ENCODE data around the gene ELOVL6.

Gene ELOVL6

DNA sequence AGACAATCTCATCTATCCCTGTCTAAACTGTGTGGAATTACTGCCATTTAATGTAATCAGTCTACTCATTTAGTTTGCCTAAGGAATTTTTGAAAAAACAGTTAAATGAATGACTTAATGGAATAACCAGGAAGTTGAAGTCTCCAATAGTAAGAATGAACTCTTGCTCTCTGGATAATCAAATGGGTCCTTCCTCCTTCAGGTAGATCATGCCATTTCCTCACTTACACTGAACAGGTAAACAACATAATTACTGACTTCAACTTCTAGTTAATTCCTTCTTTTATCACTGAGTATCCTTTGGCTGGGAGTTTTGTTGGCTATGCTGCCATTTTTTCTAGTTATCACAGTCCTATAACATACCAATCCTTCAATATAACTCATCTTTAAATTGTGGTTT, 56.0 kb downstream of the ELOVL6 start:
- Histone ChIP-seq H3K4me1 (ENCODE audit: control insufficient read depth, insufficient read depth, low read length) (peaks cover 3% of the 10 kb centered on the region), H3K36me3 (ENCODE audit: control insufficient read depth, insufficient read depth, low read length) (no peaks in the 10 kb centered on the region), H3K27ac (ENCODE audit: insufficient read depth, low read depth, low read length, poor library complexity, severe bottlenecking) (no peak overlapping the region)

DNA sequence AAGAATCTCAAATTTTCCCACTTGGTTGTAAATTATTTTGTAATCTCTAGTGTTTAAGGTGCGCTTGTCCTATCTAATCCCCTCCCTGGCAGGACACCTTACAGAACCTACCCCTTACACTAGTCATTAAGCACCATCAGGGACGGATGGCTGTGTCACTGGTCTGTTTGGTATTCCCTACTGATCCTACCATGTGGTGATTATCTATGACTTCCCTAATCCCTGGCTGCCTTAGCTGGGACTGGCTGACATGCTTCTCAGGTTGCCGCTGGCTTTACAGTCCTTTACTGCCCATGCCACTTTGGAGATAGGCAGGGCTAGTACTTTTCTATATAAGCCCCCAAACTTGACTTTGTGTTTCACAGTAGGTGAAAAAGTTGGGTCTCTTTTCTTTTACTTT, 58.6 kb downstream of the ELOVL6 start:
- Histone ChIP-seq H3K4me1 (ENCODE audit: control insufficient read depth, insufficient read depth, low read length) (peaks cover 3% of the 10 kb centered on the region), H3K27me3 (ENCODE audit: control insufficient read depth, insufficient read depth, low read length, poor library complexity, severe bottlenecking) (no peaks in the 10 kb centered on the region), H3K9me3 (ENCODE audit: control insufficient read depth, low read length) (no peaks in the 10 kb centered on the region), H3K27ac (ENCODE audit: insufficient read depth, low read depth, low read length, poor library complexity, severe bottlenecking) (no peak overlapping the region), H3K4me3 (ENCODE audit: insufficient read depth, low read depth, low read length) (no peak overlapping the region), H3K36me3 (ENCODE audit: control insufficient read depth, insufficient read depth, low read length) (no peaks in the 10 kb centered on the region)
- WGBS, 2 experiments, result 85 to 87% methylated on average over 3 of the region's 3 CpGs

More for the DNA sequence above, 56.0 kb downstream of the ELOVL6 start:
- Histone ChIP-seq H3K27me3 (ENCODE audit: control insufficient read depth, insufficient read depth, low read length, poor library complexity, severe bottlenecking) (no peaks in the 10 kb centered on the region), H3K9me3 (ENCODE audit: control insufficient read depth, low read length) (peaks cover 2% of the 10 kb centered on the region), H3K4me3 (ENCODE audit: insufficient read depth, low read depth, low read length) (no peak overlapping the region)

GRCh38 chr4:110139111-110139510, 59.3 kb downstream of the ELOVL6 start:
- Histone ChIP-seq H3K9me3 (ENCODE audit: control insufficient read depth, low read length) (no peaks in the 10 kb centered on the region), H3K36me3 (ENCODE audit: control insufficient read depth, insufficient read depth, low read length) (no peaks in the 10 kb centered on the region), H3K27me3 (ENCODE audit: control insufficient read depth, insufficient read depth, low read length, poor library complexity, severe bottlenecking) (no peaks in the 10 kb centered on the region), H3K4me1 (ENCODE audit: control insufficient read depth, insufficient read depth, low read length) (peaks cover 3% of the 10 kb centered on the region), H3K27ac (ENCODE audit: insufficient read depth, low read depth, low read length, poor library complexity, severe bottlenecking) (no peak overlapping the region), H3K4me3 (ENCODE audit: insufficient read depth, low read depth, low read length) (no peak overlapping the region)
- WGBS, 2 experiments, result 86 to 94% methylated on average over 1 to 2 of the region's 3 CpGs

- Histone ChIP-seq H3K36me3 (ENCODE audit: control insufficient read depth, insufficient read depth, low read length) (no peaks in the 10 kb centered on the region), H3K4me1 (ENCODE audit: control insufficient read depth, insufficient read depth, low read length) (peaks cover 3% of the 10 kb centered on the region), H3K4me3 (ENCODE audit: insufficient read depth, low read depth, low read length) (no peak overlapping the region), H3K9me3 (ENCODE audit: control insufficient read depth, low read length) (no peaks in the 10 kb centered on the region), H3K27ac (ENCODE audit: insufficient read depth, low read depth, low read length, poor library complexity, severe bottlenecking) (no peak overlapping the region), H3K27me3 (ENCODE audit: control insufficient read depth, insufficient read depth, low read length, poor library complexity, severe bottlenecking) (no peaks in the 10 kb centered on the region)
- WGBS, 2 experiments, result 80 to 100% methylated on average over 1 of the region's 1 CpG
Observed at GRCh38 chr4:110138551-110138950, 59.9 kb downstream of the ELOVL6 start.

DNA sequence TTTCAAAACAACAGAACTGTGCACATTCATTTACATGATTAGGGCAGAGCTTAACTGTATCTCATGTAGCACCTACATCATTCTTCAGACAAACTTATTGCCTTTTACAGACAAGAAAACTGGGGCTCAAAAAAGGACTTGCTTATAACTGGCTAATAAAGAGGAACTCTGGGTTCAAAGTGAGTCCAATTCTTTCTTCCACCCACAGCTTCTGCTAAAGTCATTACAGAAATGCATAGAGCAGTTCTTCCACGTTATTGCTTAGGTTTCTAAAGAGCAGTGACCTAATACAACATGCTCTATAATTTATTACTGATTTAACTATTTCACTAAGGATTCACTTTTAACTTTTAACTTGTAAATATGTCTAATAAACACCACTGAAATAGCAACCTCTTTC, 60.6 kb downstream of the ELOVL6 start:
- Histone ChIP-seq H3K27me3 (ENCODE audit: control insufficient read depth, insufficient read depth, low read length, poor library complexity, severe bottlenecking) (no peaks in the 10 kb centered on the region), H3K27ac (ENCODE audit: insufficient read depth, low read depth, low read length, poor library complexity, severe bottlenecking) (no peak overlapping the region), H3K9me3 (ENCODE audit: control insufficient read depth, low read length) (no peaks in the 10 kb centered on the region), H3K4me3 (ENCODE audit: insufficient read depth, low read depth, low read length) (no peak overlapping the region), H3K4me1 (ENCODE audit: control insufficient read depth, insufficient read depth, low read length) (peaks cover 3% of the 10 kb centered on the region), H3K36me3 (ENCODE audit: control insufficient read depth, insufficient read depth, low read length) (no peaks in the 10 kb centered on the region)
- 69 to 80% methylated on average over 1 of the region's 1 CpG for WGBS, 2 experiments

DNA sequence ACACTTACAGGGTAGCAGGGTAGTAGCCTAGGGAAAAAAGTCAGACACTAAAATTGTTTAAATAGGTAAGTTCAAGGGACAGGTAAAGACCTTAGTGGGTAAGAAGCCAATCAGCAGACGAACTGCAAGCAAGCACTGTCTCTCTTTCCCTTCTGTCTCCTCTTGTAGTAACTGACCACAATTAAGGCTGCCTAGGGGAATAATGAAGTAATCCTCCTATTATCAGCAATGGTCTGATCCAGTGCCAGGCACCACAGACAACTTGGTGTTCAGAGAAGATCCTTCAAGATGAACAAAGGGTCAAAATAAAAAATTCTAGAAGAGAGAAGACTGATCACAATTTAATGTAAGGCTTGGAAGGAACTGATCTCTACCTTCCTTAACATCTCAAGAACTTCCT, 62.9 kb downstream of the ELOVL6 start:
- H3K4me3 ChIP-seq (ENCODE audit: insufficient read depth, low read depth, low read length), result no peak overlapping the region
- H3K4me1 ChIP-seq (ENCODE audit: control insufficient read depth, insufficient read depth, low read length), result peaks cover 3% of the 10 kb centered on the region
- no peaks in the 10 kb centered on the region for H3K27me3 ChIP-seq (ENCODE audit: control insufficient read depth, insufficient read depth, low read length, poor library complexity, severe bottlenecking)
- no peak overlapping the region for H3K27ac ChIP-seq (ENCODE audit: insufficient read depth, low read depth, low read length, poor library complexity, severe bottlenecking)
- WGBS, 2 experiments, result 88 to 93% methylated on average over 1 of the region's 1 CpG
- H3K9me3 ChIP-seq (ENCODE audit: control insufficient read depth, low read length), result no peaks in the 10 kb centered on the region
- no peaks in the 10 kb centered on the region for H3K36me3 ChIP-seq (ENCODE audit: control insufficient read depth, insufficient read depth, low read length)

DNA sequence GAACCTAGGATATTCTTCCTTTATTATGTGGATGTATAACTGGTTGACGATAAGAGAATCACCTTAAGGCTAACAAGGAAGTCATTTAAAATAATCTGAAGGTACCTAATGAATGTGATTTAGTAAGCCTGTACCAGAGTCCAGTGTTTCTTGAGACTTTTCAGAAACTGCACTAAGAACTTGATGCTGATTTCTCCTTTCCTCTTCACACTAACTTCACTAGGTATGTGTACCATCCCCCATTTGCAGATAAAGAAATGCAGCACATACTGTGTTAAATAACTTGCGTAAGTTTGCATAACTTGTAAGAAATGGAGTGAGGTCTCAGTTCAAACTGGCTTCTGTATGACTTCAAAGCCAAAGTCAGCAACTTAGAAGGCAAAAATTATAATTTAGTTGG, 63.3 kb downstream of the ELOVL6 start:
- Histone ChIP-seq H3K4me3 (ENCODE audit: insufficient read depth, low read depth, low read length) (no peak overlapping the region), H3K9me3 (ENCODE audit: control insufficient read depth, low read length) (no peaks in the 10 kb centered on the region), H3K27ac (ENCODE audit: insufficient read depth, low read depth, low read length, poor library complexity, severe bottlenecking) (no peak overlapping the region), H3K36me3 (ENCODE audit: control insufficient read depth, insufficient read depth, low read length) (no peaks in the 10 kb centered on the region), H3K4me1 (ENCODE audit: control insufficient read depth, insufficient read depth, low read length) (peaks cover 3% of the 10 kb centered on the region), H3K27me3 (ENCODE audit: control insufficient read depth, insufficient read depth, low read length, poor library complexity, severe bottlenecking) (no peaks in the 10 kb centered on the region)
- WGBS, 2 experiments, result 97 to 100% methylated on average over 2 of the region's 2 CpGs

DNA sequence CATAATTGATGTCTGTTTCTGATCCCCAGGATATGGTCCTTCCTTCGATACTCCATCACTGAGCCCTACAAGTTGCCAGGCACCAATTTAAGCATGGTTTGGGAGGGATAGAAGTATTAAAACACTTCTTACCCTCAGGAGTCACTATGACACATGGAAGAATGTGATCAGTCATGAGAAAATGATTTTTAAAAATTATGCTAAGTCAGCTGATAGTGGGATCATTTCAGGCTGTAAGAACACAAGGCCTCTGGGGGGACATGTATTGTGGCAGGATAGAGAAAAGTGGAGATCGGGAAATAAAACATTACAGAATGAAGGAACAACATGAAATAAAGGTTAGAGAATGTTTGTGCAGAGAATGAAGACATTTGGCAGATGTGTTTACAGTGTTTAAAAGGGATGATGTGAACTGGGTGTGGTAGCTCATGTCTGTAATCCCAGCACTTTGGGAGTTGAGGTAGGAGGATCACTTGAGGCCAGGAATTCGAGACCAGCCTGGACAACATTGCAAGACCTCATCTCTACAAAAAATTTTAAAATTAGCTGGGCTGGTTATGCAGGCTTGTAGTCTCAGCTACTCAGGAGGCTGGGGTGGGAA, 64.0 kb downstream of the ELOVL6 start:
- no peaks in the 10 kb centered on the region for H3K27me3 ChIP-seq (ENCODE audit: control insufficient read depth, insufficient read depth, low read length, poor library complexity, severe bottlenecking)
- 89% methylated on average over 3 of the region's 3 CpGs for WGBS, 2 experiments
- H3K4me3 ChIP-seq (ENCODE audit: insufficient read depth, low read depth, low read length), result no peak overlapping the region
- no peak overlapping the region for H3K27ac ChIP-seq (ENCODE audit: insufficient read depth, low read depth, low read length, poor library complexity, severe bottlenecking)
- no peaks in the 10 kb centered on the region for H3K4me1 ChIP-seq (ENCODE audit: control insufficient read depth, insufficient read depth, low read length)
- H3K9me3 ChIP-seq (ENCODE audit: control insufficient read depth, low read length), result no peaks in the 10 kb centered on the region
- no peaks in the 10 kb centered on the region for H3K36me3 ChIP-seq (ENCODE audit: control insufficient read depth, insufficient read depth, low read length)

DNA sequence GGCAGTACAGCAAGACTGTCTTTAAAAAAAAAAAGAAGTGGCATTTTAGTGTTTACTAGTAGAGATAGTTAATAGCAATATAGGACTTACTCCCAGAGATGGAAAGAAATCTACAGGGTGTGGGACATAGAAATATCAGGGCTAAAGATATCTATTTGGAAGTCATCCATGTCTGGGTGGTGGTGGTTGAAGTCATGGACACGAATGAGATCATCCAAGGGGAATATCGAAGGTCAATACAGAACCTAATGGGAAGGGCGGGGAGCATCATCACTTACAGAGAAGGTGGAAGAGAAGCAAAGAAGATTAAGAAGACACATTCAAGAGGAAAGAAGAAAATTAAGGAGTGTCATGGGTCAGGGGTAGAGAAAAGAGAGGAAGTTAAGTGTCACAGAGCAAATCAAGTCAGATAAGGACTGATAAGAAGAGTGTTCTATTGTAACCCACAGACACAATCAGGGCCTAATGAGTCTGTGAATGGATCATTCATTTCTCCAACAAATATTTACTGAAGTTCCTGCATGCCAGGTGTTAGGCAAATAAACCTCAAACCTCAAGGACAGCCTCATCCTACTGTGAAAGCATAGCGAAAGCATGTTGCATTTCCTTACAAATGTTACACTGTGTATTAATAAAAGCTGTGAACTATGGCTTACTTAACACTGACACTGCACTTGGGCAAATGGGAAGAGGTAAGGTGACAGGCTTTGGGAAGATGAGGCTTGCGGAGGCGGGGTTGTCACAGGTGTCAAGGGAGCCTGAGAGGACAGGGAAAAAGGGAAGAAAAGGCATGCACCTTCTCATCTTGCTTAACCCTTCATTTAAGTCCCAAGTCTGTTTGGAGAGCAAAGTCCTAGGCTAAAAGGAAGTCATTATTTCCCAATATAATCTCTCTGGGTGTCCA, 65.3 kb downstream of the ELOVL6 start:
- Histone ChIP-seq H3K9me3 (ENCODE audit: control insufficient read depth, low read length) (no peaks in the 10 kb centered on the region), H3K36me3 (ENCODE audit: control insufficient read depth, insufficient read depth, low read length) (no peaks in the 10 kb centered on the region), H3K4me1 (ENCODE audit: control insufficient read depth, insufficient read depth, low read length) (no peaks in the 10 kb centered on the region), H3K27me3 (ENCODE audit: control insufficient read depth, insufficient read depth, low read length, poor library complexity, severe bottlenecking) (no peaks in the 10 kb centered on the region), H3K4me3 (ENCODE audit: insufficient read depth, low read depth, low read length) (no peak overlapping the region), H3K27ac (ENCODE audit: insufficient read depth, low read depth, low read length, poor library complexity, severe bottlenecking) (no peak overlapping the region)
- WGBS, 2 experiments, result 93 to 97% methylated on average over 6 of the region's 6 CpGs

DNA sequence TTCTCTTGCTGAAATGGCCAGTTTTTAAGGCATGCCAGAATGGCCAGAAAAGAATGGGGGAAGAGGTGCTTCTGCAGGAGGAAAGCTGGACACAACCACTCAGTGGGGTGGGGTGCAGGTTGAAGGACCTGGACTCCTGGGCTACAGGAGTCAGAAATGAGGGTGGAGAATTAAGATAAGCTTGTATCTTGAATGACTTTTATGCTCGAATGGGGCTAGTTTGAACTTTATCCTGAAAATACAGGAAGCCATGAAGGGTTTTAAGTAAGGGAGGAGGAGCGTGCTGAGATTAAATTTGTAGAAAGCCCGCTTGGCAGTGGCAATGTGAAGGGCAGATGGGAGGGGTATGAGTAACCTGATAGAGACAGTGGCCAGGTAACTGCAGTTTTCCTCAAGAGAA, 66.5 kb downstream of the ELOVL6 start:
- H3K36me3 ChIP-seq (ENCODE audit: control insufficient read depth, insufficient read depth, low read length), result no peaks in the 10 kb centered on the region

More for the DNA sequence above, 66.5 kb downstream of the ELOVL6 start:
- WGBS, 2 experiments, result 94 to 95% methylated on average over 3 of the region's 3 CpGs
- Histone ChIP-seq H3K27me3 (ENCODE audit: control insufficient read depth, insufficient read depth, low read length, poor library complexity, severe bottlenecking) (no peaks in the 10 kb centered on the region), H3K4me3 (ENCODE audit: insufficient read depth, low read depth, low read length) (no peak overlapping the region), H3K27ac (ENCODE audit: insufficient read depth, low read depth, low read length, poor library complexity, severe bottlenecking) (no peak overlapping the region), H3K9me3 (ENCODE audit: control insufficient read depth, low read length) (no peaks in the 10 kb centered on the region), H3K4me1 (ENCODE audit: control insufficient read depth, insufficient read depth, low read length) (no peaks in the 10 kb centered on the region)

Measured in ectodermal cell (in vitro differentiated cells).